IMR-90 (cell line): ENCODE results near the gene TNFAIP8L1. TPM values are rescaled to one million over a fixed set of nuclear protein-coding genes. Genes with fewer than 3 reads are reported as not detected.

ENCODE experiments used
- ATAC-seq: fragments of 200-7000 bp; cut with Tn5 transposase; 2 replicates; pipeline ENCODE4 v1.9.1; 2020; ENCODE audit warnings: low read depth, mild to moderate bottlenecking, moderate library complexity
- BruUV-seq: library from RNA; stranded (reverse); fragments of 400-500 nt; replicated peaks from 2 replicates; lab custom pipeline; 2021; lab: Mats Ljungman, UMichigan
- CTCF ChIA-PET: fragments of 300-600 bp; formaldehyde crosslinking; extraction: SDS; loops from one replicate; lab custom pipeline; 2021; ENCODE audit warnings: antibody characterized with exemption; lab: Yijun Ruan, JAX
- POLR2A ChIA-PET: fragments of 300-600 bp; sonication (Branson Sonifier 250); formaldehyde crosslinking; loops from one replicate; lab custom pipeline; 2022; ENCODE audit warnings: antibody characterized with exemption; ENCODE audit not compliant: unreplicated experiment; lab: Charles Lee
- DNase-seq: peaks from one replicate; pipeline ENCODE4 v3.0.0; 2013
- H2AFZ ChIP-seq: replicated peaks from 2 replicates; pipeline ENCODE3; 2013; ENCODE audit warnings: low read length, mild to moderate bottlenecking; ENCODE audit not compliant: poor library complexity
- H2AK5ac ChIP-seq: 2 replicates; pipeline ENCODE4 v1.6.1; 2013; ENCODE audit warnings: low read depth, low read length, inconsistent platforms
- H2AK9ac ChIP-seq: replicated peaks from 2 replicates; pipeline ENCODE3; 2013; ENCODE audit warnings: mild to moderate bottlenecking, low read depth, low read length, moderate library complexity; ENCODE audit not compliant: poor library complexity
- H2BK120ac ChIP-seq: 2 replicates; pipeline ENCODE4 v1.6.1; 2013; ENCODE audit warnings: low read depth, low read length, inconsistent platforms
- H2BK15ac ChIP-seq: 3 replicates; pipeline ENCODE4 v1.6.1; 2013; ENCODE audit warnings: low read depth, low read length, inconsistent platforms
- H2BK20ac ChIP-seq: 2 replicates; pipeline ENCODE4 v1.6.1; 2013; ENCODE audit warnings: low read depth, mild to moderate bottlenecking, inconsistent platforms, low read length, moderate library complexity
- H2BK5ac ChIP-seq: 2 replicates; pipeline ENCODE4 v1.6.1; 2013; ENCODE audit warnings: mild to moderate bottlenecking, low read depth, low read length, inconsistent platforms; ENCODE audit not compliant: poor library complexity, severe bottlenecking
- H3K14ac ChIP-seq: replicated peaks from 2 replicates; pipeline ENCODE4 v1.6.1; 2013; ENCODE audit warnings: low read depth, low read length, inconsistent platforms
- H3K18ac ChIP-seq: 2 replicates; pipeline ENCODE4 v1.6.1; 2013; ENCODE audit warnings: low read depth, low read length, control low read depth
- H3K23ac ChIP-seq: 2 replicates; pipeline ENCODE4 v1.6.1; 2013; ENCODE audit warnings: low read depth, low read length, inconsistent platforms
- H3K27ac ChIP-seq: 2 replicates; pipeline ENCODE4 v1.5.1; 2013; ENCODE audit warnings: mild to moderate bottlenecking, control low read depth, low read length; ENCODE audit not compliant: insufficient read depth
- H3K27me3 ChIP-seq: 2 replicates; pipeline ENCODE4 v1.6.1; 2013; ENCODE audit warnings: low read length; ENCODE audit not compliant: control insufficient read depth, insufficient read depth
- H3K36me3 ChIP-seq: 2 replicates; pipeline ENCODE4 v1.6.1; 2013; ENCODE audit warnings: low read length, mixed read lengths; ENCODE audit not compliant: control insufficient read depth, insufficient read depth
- H3K4ac ChIP-seq: 2 replicates; pipeline ENCODE4 v1.6.1; 2013; ENCODE audit warnings: low read depth, low read length, inconsistent platforms
- H3K4me1 ChIP-seq: 2 replicates; pipeline ENCODE4 v1.6.1; 2013; ENCODE audit warnings: low read length, mixed read lengths; ENCODE audit not compliant: control insufficient read depth, insufficient read depth
- H3K4me2 ChIP-seq: 2 replicates; pipeline ENCODE4 v1.6.1; 2013; ENCODE audit warnings: low read depth, mild to moderate bottlenecking, control low read depth, low read length, moderate library complexity
- H3K4me3 ChIP-seq: 2 replicates; pipeline ENCODE4 v1.5.1; 2013; ENCODE audit warnings: low read depth, mild to moderate bottlenecking, control low read depth, low read length, moderate library complexity; ENCODE audit not compliant: insufficient read depth
- H3K56ac ChIP-seq: 2 replicates; pipeline ENCODE4 v1.6.1; 2013; ENCODE audit warnings: low read length, inconsistent platforms; ENCODE audit not compliant: insufficient read depth; ENCODE audit errors: extremely low read depth
- H3K79me1 ChIP-seq, 2 experiments: 2 replicates each; pipeline ENCODE4 v1.6.1; 2013; ENCODE audit warnings: low read length in 2 of 2, inconsistent platforms in 1 of 2, low read depth in 1 of 2
- H3K9ac ChIP-seq: 2 replicates; pipeline ENCODE4 v1.6.1; 2013; ENCODE audit warnings: low read depth, low read length, control low read depth
- H3K9me1 ChIP-seq: 2 replicates; pipeline ENCODE4 v1.6.1; 2013; ENCODE audit warnings: low read length, inconsistent platforms; ENCODE audit not compliant: insufficient read depth
- H3K9me3 ChIP-seq: 2 replicates; pipeline ENCODE4 v1.6.1; 2013; ENCODE audit warnings: low read length; ENCODE audit not compliant: control insufficient read depth, insufficient read depth
- H4K20me1 ChIP-seq: 2 replicates; pipeline ENCODE4 v1.6.1; 2013; ENCODE audit warnings: low read length, inconsistent platforms; ENCODE audit not compliant: insufficient read depth
- H4K5ac ChIP-seq: 2 replicates; pipeline ENCODE4 v1.6.1; 2013; ENCODE audit warnings: mild to moderate bottlenecking, low read depth, low read length, control low read depth
- H4K8ac ChIP-seq, 2 experiments: 2 replicates each; pipeline ENCODE4 v1.6.1; 2013; ENCODE audit warnings: low read depth in 2 of 2, low read length in 2 of 2, control low read depth in 1 of 2, inconsistent platforms in 1 of 2
- H4K91ac ChIP-seq: 2 replicates; pipeline ENCODE4 v1.6.1; 2013; ENCODE audit warnings: low read depth, low read length, inconsistent platforms; ENCODE audit not compliant: insufficient read depth
- CTCF ChIP-seq: conservative IDR thresholded peaks from 2 replicates; pipeline ENCODE4 v1.5.1; 2012; ENCODE audit warnings: mild to moderate bottlenecking, low read depth, low read length, improper control_type of control experiment
- MXI1 ChIP-seq: IDR thresholded peaks from 2 replicates; pipeline ENCODE4 v1.6.1; 2012; ENCODE audit warnings: low read depth, mild to moderate bottlenecking, low read length, moderate library complexity, borderline replicate concordance
- whole genome bisulfite sequencing, 2 experiments: methylation state at CpG; one replicate each; pipeline versions ENCODE4 v1.1.5 to v1.1.7; 2013; ENCODE audit warnings: missing lambda C conversion rate in 2 of 2; ENCODE audit not compliant: insufficient read length in 1 of 2; ENCODE audit errors: extremely low coverage in 2 of 2; 5-methylcytosine and 5-hydroxymethylcytosine counted together
- dilution Hi-C: fragments of 300-500 bp; cut with HindIII; formaldehyde crosslinking; loops from one replicate; pipeline ENCODE4 v1.14.3; 2018; ENCODE audit warnings: low sequenced_read_pairs; ENCODE audit not compliant: unreplicated experiment
- in situ Hi-C: fragments of 300-500 bp; cut with MboI; formaldehyde crosslinking; loops from 3 replicates; pipeline ENCODE4 v1.14.3; 2019; ENCODE audit warnings: low sequenced_read_pairs, inconsistent platforms, mixed read lengths
- intact Hi-C: fragments of 100-400 bp; cut with micrococcal nuclease; formaldehyde crosslinking; loops from 2 replicates; pipeline ENCODE4 v1.10.0; 2022
- polyA plus RNA-seq, 3 experiments: library from polyadenylated mRNA; depleted of rRNA; stranded (reverse); fragments of >200 nt; gene quantifications; 2 replicates each; pipeline ENCODE4 v1.2.3, GENCODE V29; 2012; ENCODE audit warnings: low replicate concordance in 1 of 3
- total RNA-seq: library from RNA; depleted of rRNA; stranded (reverse); fragments of >200 nt; gene quantifications from 2 replicates; pipeline ENCODE4 v1.2.3, GENCODE V29; 2012

Gene TNFAIP8L1
- total and polyA plus RNA-seq, 2 of the 4 experiments (the other 2 are of a cell fraction) = 2.5 to 6.0 TPM

GRCh38 chr19:4676955-4677731 lies 37.8 kb downstream of the TNFAIP8L1 start:
- no peaks in the 10 kb centered on the region for H3K9me1 ChIP-seq
- H3K4ac ChIP-seq = no peak overlapping the region
- no peaks in the 10 kb centered on the region for H3K4me1 ChIP-seq
- no peak overlapping the region for H4K5ac ChIP-seq
- H3K18ac ChIP-seq = no peak overlapping the region
- peak; percentile 37; the same call in 1 of the 2 replicates for ATAC-seq
- dilution Hi-C loops (no loop called here), intact Hi-C loops (no loop called here), in situ Hi-C loops (no loop called here)
- H2AK5ac ChIP-seq = no peak overlapping the region
- no peak overlapping the region for H4K91ac ChIP-seq
- peaks cover 35% of the 10 kb centered on the region for H3K36me3 ChIP-seq
- peak overlapping the region; percentile 50 for H2AK9ac ChIP-seq
- H3K27ac ChIP-seq = no peak overlapping the region
- H3K27me3 ChIP-seq = no peaks in the 10 kb centered on the region
- no peak overlapping the region for H4K8ac ChIP-seq
- POLR2A ChIA-PET = no interaction called here
- DNase-seq = peak; percentile 35
- no peak overlapping the region for H2BK15ac ChIP-seq
- no peak overlapping the region for H3K23ac ChIP-seq
- no peak overlapping the region for H3K14ac ChIP-seq
- no peak overlapping the region for H2BK120ac ChIP-seq
- no peak overlapping the region for H2BK20ac ChIP-seq
- no peaks in the 10 kb centered on the region; a peak in 1 of 4 replicates for H3K79me1 ChIP-seq
- BruUV-seq = no TSS peak
- no peaks in the 10 kb centered on the region for H4K20me1 ChIP-seq
- no peak overlapping the region for H3K9ac ChIP-seq
- CTCF ChIA-PET = no interaction called here
- no peak overlapping the region for H3K4me3 ChIP-seq
- H3K56ac ChIP-seq = no peak overlapping the region
- H2BK5ac ChIP-seq = no peak overlapping the region
- 85% methylated on average over 8 of the region's 17 CpGs; no CpG with 5 or more reads in 1 of the 2 experiments for WGBS, 2 experiments
- H3K4me2 ChIP-seq = no peak overlapping the region
- TF ChIP-seq CTCF = peak; percentile 39
- no peak for TF ChIP-seq MXI1
- no peaks in the 10 kb centered on the region for H3K9me3 ChIP-seq
- H2AFZ ChIP-seq = no peak overlapping the region
